HG03571 (cell line): Measurements from ENCODE around the gene ARHGAP21.

ENCODE experiments used
- ATAC-seq: cut with Tn5 transposase; IDR thresholded peaks from one replicate; pipeline ENCODE4 v1.9.1; 2021; ENCODE audit not compliant: unreplicated experiment

Gene ARHGAP21

GRCh38 chr10:24579448-24579847 lies 144.2 kb downstream of the ARHGAP21 start:
- ATAC-seq: no peak

DNA sequence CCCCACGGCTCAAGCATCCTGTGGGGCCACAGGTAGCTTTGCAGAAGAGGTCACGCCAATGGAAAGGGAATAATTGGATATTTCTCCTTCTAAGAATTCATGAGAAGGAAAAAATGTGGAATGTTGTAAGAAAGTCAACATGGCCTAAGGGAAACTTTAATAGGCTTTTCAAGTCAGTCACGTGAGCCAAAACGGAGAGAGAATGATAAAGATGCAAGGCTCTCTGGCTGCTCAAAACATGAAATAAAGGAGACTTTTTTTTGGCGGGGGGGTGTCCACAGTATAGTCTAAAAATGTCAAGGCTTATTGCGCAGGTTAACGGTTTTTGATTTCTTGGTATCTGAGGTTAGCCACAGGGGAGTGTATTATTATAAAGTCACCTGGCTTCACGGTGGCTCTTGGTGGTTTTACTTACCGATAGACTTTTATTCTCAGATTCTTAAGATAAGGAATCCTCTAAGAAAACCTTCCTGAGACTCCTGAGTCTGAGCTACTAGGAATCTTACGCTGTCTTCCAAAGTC lies 148.1 kb downstream of the ARHGAP21 start:
- ATAC-seq: no peak

- no peak for ATAC-seq
Observed at GRCh38 chr10:24574578-24575155, 149.0 kb downstream of the ARHGAP21 start.

- ATAC-seq: no peak
Observed at GRCh38 chr10:24574161-24574560, 149.5 kb downstream of the ARHGAP21 start.

DNA sequence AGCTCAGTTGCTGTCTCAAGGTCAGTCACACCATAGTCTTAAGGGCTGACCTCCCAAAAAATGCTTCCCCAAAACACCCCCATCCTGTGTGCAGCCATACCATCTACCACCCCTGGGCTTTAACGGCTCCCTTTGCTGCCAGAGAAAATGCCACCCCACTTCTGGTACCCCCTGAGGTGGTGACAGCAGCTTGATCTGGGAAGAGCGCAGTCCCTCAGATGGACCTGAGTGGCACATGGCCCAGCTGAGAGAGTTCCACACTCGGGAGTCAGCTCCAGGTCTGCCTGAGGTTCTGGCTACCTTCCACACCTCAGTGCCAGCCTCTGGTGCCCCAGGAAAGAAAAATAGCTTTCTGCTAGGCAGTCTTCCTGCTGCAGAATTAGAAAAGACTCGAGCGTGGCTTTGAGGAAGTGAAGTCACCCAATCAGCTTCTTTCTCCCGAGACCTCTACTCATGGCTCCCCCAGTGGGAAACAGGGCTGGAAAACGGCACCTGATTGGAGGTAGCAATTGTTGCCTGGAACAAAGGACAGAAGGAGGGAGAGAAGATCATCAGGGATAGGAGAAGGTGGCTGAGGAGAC lies 151.7 kb downstream of the ARHGAP21 start:
- no peak for ATAC-seq

DNA sequence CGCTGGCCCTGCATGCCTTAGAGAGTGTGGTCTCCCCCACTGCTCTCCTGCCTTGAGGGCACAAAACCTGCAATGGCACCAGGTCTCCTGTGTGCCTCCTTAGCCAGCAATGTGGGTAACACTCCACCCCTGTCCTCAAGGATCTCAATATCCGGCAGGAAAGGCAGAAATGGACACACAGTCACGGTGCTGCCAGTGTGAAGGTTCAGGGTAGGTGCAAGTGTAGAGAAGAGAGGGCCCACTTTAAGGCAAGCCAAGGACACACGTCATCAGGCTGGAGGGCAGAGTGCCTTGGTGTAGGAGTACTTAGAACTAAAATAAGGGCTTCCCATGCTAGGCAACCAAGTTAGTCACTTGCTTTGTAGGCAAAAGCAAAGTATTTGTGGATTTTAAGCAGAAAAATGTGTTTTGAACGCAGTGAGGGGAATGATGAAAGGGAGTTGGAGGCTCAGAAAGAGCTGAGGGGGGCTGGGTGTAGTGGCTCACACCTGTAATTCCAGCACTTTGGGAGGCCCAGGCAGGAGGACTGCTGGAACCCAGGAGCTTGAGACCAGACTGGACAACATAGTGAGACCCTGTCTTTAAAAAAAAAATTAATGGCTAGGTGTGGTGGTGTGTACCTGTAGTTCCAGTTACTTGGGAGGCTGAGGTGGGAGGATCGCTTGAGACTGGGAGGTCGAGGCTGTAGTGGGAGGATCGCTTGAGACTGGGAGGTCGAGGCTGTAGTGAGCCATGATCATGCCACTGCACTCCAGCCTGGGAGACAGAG lies 152.8 kb downstream of the ARHGAP21 start:
- ATAC-seq: no peak

GRCh38 chr10:24569828-24570657 lies 153.6 kb downstream of the ARHGAP21 start:
- ATAC-seq: no peak

DNA sequence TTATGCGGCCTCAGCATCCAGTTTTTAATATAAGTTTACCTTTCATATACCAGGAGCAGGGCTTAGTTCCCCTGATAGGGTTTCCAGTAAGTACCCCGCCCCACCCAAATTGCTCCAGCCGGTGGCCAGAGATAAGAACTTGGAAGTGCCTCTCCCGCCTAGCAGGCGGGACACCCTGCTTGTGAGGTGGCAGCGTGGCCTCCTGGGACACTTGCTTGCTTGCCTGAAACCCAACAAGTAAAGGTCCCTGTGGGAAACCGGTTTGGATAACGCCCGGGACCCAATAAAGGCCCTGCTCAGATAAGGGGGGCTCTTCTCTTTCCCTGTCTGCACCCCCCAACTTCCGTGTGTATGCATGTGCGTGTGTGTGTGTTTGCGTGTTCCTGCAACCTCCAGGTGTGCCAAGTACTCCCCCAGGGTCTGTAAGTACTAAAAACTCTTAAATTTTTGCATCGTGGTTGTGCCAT lies 154.3 kb downstream of the ARHGAP21 start:
- no peak for ATAC-seq

GRCh38 chr10:24568042-24568441 lies 155.6 kb downstream of the ARHGAP21 start:
- no peak for ATAC-seq

- no peak for ATAC-seq
Observed at GRCh38 chr10:24561453-24561852, 162.2 kb downstream of the ARHGAP21 start.

DNA sequence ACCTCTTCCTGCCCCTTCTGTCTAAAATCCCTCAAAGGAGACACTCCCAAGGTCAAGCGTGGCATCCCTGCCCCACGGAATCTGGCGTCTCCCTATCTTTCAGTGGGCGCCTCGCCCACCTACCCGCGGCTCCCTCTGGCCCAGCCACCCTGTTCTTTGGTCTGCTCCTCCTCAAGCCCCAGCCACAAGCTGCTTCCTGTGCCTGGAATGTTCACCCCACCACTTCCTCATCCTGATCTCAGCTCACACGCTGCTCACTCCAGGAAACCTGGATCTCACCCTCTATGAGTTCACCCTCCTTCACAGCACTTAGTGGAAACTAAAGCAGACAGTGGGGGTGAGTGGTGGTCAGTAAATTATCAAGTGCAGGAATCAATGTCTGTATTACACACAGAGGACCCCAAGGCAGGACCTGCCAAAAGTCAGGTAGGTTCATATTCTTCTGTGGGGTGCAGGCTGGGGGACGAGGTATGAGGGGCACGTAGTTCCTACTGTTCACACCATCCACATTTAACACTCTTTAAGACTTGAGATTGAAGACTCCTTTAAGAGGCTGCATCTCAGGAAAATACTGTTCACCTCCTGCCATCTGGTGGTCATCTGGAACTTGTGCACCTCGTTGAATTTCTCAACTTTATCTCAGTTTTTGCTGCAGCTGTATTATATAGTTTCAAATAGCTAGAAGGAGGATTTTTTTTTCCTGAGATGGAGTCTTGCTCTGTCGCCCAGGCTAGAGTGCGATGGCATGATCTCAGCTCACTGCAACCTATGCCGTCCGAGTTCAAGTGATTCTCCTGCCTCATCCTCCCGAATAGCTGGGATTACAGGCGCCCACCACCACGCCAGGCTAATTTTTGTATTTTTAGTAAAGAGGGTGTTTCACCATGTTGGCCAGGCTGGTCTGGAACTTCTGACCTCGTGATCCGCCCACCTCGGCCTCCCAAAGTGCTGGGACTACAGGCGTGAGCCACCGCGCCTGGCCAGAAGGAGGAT lies 166.6 kb downstream of the ARHGAP21 start:
- ATAC-seq: peak; percentile 47

- ATAC-seq: no peak
Observed at GRCh38 chr10:24556126-24556749, 167.4 kb downstream of the ARHGAP21 start.

DNA sequence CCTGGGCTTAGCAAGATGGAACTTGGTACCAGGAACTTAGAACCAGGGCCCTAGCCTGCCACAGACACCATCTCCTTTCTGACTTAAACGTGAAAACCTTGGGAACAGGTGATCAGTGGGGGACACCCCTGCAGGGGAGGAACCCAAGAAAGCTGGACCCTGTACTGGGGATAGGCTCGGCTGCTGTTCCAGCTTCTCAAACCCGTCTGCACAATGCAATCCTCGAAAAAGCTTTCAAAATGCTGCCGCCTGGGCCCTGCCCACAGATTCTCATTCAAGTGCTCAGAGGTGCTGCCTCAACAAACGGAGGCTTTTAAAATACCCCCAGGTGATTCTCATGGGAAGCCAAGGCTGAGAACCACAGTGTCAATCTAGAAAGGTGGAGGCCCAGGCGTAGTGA lies 169.7 kb downstream of the ARHGAP21 start:
- ATAC-seq: no peak

DNA sequence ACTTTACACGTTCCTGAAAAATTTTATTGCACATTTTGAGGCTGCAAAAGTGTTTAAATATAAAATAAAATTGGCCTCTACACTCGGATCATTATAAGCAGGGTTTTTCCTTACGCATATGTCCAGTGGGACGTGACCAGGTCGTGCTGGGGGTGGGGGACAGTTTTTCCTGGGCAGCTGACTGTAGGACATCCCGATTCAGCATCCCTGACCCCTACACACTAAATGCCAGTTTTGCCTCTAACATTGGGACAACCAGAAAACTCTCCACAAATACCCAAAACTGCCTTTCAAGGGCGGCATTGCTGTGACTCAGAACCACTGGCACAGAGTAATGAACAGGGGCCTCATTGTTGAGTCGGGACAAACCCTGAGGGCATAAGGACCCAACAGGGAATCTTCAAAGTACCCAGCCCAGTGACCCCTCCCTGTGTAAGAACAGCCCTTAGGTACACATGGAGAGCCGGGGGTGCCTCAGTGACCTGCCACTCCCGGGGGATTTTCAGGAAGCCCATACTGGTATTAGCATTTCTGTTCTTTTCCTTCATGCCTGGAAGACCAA lies 170.6 kb downstream of the ARHGAP21 start:
- no peak for ATAC-seq

DNA sequence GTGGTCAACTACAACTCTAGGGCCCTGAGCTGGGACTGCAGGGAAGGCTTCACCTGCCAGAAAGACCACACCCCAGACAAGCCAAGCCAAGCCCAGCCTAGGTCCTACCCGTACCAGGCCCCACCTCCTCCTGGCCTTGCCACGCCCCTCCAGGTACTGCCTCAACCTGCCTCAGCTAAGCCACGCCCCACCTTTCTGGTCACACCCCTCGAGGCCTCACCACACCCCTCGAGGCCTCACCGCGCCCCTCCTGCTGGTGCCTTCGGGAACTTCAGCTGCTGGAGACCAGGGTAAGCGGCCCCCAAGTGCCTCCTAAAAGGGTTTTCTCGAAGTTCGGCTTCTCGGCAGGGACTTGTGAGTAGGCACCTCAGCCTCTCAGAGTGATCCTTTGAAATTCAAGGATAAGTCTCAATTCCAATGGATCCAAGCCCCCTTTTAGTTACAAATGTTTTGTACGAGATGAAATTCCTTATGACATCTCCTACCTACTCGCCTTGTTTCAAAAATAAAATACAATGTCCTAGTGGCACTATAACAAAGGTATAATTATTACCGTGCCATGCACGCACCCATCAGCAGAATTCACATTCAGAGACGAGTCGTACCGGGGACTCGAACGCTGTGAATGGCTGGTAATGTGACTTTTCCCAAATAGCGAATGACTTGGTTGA lies 171.2 kb downstream of the ARHGAP21 start:
- no peak for ATAC-seq

GRCh38 chr10:24551161-24551560 lies 172.5 kb downstream of the ARHGAP21 start:
- no peak for ATAC-seq

GRCh38 chr10:24550680-24551079 lies 173.0 kb downstream of the ARHGAP21 start:
- no peak for ATAC-seq

- no peak for ATAC-seq
Observed at GRCh38 chr10:24545585-24545984, 178.1 kb downstream of the ARHGAP21 start.

DNA sequence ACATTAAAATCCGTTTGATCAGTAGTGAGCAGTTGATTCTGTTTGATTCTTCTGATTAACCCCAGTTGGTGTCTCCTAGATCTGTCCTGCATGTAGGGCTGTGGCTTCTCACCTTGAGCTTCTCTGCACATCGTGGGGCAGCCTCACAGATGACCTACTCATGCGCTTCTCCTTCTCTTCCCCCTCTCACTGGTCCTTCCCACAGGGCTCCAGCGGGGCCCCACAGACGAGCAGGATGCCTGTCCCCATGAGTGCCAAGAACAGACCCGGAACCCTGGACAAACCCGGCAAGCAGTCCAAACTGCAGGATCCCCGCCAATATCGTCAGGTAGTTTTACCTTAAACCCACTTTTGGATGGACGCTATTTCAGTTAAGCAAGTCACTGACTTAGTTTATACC lies 178.9 kb downstream of the ARHGAP21 start:
- no peak for ATAC-seq
